COLO829 (cell line): ENCODE data around the gene TNIP2.
A peak's percentile ranks its signal among the peaks of the same experiment; 100 is the strongest.
"Not testable (repeated sequence)": the region's sequence is repeated elsewhere in the genome, so short reads cannot be mapped to it uniquely, and the experiment has no call there.

ENCODE experiments used
- DNase-seq: peaks from one replicate; pipeline ENCODE4 v3.0.0; 2012; ENCODE audit warnings: low spot score

TNIP2 gene

GRCh38 chr4:2794486-2795299, 38.6 kb upstream of the TNIP2 start:
- no peak for DNase-seq

GRCh38 chr4:2793586-2794485, 37.7 kb upstream of the TNIP2 start:
- DNase-seq = peak; percentile 8

GRCh38 chr4:2792711-2793585, 36.8 kb upstream of the TNIP2 start, which contains the start of gene SH3BP2:
Gene SH3BP2 (plus strand): TSS chr4:2793085. CDS start chr4:2820618, 27,533 bp downstream.
- DNase-seq = peak; percentile 26

- no peak for DNase-seq
Observed at GRCh38 chr4:2792396-2792710, 36.2 kb upstream of the TNIP2 start.

GRCh38 chr4:2791518-2792395, 35.6 kb upstream of the TNIP2 start:
- no peak for DNase-seq

- DNase-seq = no peak
Observed at GRCh38 chr4:2790583-2791517, 34.7 kb upstream of the TNIP2 start.

- DNase-seq = no peak
Observed at GRCh38 chr4:2789793-2790582, 33.9 kb upstream of the TNIP2 start.

- no peak for DNase-seq
Observed at GRCh38 chr4:2789351-2789750, 33.2 kb upstream of the TNIP2 start.

- DNase-seq = no peak
Observed at GRCh38 chr4:2788532-2789103, 32.5 kb upstream of the TNIP2 start.

GRCh38 chr4:2788101-2788500, 32.0 kb upstream of the TNIP2 start:
- DNase-seq = no peak

- DNase-seq = no peak
Observed at GRCh38 chr4:2787230-2788100, 31.3 kb upstream of the TNIP2 start.

- DNase-seq = no peak
Observed at GRCh38 chr4:2786794-2787229, 30.7 kb upstream of the TNIP2 start.

GRCh38 chr4:2786152-2786671, 30.1 kb upstream of the TNIP2 start:
- DNase-seq = no peak

GRCh38 chr4:2785613-2786012, 29.5 kb upstream of the TNIP2 start:
- no peak for DNase-seq

- DNase-seq = no peak
Observed at GRCh38 chr4:2783790-2784189, 27.7 kb upstream of the TNIP2 start.

- DNase-seq = no peak
Observed at GRCh38 chr4:2781911-2782310, 25.8 kb upstream of the TNIP2 start.

GRCh38 chr4:2780643-2781042, 24.5 kb upstream of the TNIP2 start:
- not testable (repeated sequence) for DNase-seq

GRCh38 chr4:2771264-2771663, 15.1 kb upstream of the TNIP2 start:
- DNase-seq = no peak
